ENCODE results near the gene DNAJC12. TPM values are rescaled to one million over a fixed set of nuclear protein-coding genes. Genes with fewer than 3 reads are reported as not detected.

DNAJC12 gene
- total RNA-seq, 4 donors from 2014 or later = 8.6 to 15.0 (median 11.9) TPM

- in situ Hi-C loops (cut with MboI; ENCODE audit: low sequenced_read_pairs in 4 of 4) = loop anchor here in 2 of 4 donors (10.0 kb wide), 1 partner anchor 93 kb away; the partner anchor contains the start of gene CTNNA3 (in 2 of the 2)
- Histone ChIP-seq H3K27me3 (no peaks in the 10 kb centered on the region), H3K36me3 (no peaks in the 10 kb centered on the region), H3K27ac (peak overlapping the region in 1 of 4 donors; percentile 31), H3K4me3 (peak overlapping the region in 1 of 4 donors; percentile 31), H3K9me3 (no peaks in the 10 kb centered on the region), H3K4me1 (peaks cover 0 to 9% of the 10 kb centered on the region in 2 donors)
- intact Hi-C loops (cut with DNase I; ENCODE audit: low total_unique reads) = loop anchor here (2.0 kb wide), 1 partner anchor 515 kb away; no protein-coding TSS in a partner anchor
- TF ChIP-seq, protein P1, sequence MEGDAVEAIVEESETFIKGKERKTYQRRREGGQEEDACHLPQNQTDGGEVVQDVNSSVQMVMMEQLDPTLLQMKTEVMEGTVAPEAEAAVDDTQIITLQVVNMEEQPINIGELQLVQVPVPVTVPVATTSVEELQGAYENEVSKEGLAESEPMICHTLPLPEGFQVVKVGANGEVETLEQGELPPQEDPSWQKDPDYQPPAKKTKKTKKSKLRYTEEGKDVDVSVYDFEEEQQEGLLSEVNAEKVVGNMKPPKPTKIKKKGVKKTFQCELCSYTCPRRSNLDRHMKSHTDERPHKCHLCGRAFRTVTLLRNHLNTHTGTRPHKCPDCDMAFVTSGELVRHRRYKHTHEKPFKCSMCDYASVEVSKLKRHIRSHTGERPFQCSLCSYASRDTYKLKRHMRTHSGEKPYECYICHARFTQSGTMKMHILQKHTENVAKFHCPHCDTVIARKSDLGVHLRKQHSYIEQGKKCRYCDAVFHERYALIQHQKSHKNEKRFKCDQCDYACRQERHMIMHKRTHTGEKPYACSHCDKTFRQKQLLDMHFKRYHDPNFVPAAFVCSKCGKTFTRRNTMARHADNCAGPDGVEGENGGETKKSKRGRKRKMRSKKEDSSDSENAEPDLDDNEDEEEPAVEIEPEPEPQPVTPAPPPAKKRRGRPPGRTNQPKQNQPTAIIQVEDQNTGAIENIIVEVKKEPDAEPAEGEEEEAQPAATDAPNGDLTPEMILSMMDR (IDR thresholded peaks at IDR 0.05 in 4 of 5, conservative IDR thresholded peaks at IDR 0.05 in 1 of 5) = peak; percentile 42 to 59 (median 52)
- no peak for TF ChIP-seq POLR2A (IDR thresholded peaks at IDR 0.05)
- ATAC-seq (peak; percentile 67 to 94), DNase-seq (peak; percentile 29 to 76)
Measured at GRCh38 chr10:67788028-67788886, 49.7 kb downstream of the DNAJC12 start.

DNA sequence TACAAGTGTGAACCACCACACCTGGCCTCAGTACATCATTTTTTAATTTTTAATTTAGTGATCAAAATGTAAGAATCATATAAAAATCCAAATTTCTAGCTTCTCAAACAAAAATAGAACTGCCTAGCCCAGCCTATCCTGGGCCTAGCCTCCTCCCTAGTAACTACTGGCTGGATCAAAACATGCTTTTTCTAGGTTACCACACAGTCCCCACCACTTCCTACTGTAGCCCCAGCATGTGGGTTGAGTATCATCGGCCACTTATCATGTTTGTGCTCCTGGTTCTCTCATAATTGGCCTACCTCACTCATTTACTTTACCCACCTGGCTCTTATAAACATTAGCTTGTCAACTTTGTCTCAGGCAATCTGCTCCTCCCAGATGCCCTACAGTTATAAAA, 52.9 kb downstream of the DNAJC12 start:
- ATAC-seq (no peak), DNase-seq (no peak)
- no peaks in the 10 kb centered on the region for H3K27me3 ChIP-seq
- H3K9me3 ChIP-seq = no peaks in the 10 kb centered on the region
- no peak overlapping the region for H3K4me3 ChIP-seq
- intact Hi-C loops (cut with DNase I; ENCODE audit: low total_unique reads) (no loop called here), in situ Hi-C loops (cut with MboI; ENCODE audit: low sequenced_read_pairs in 4 of 4) (loop anchor here in 2 of 4 donors (10.0 kb wide), 1 partner anchor 90 kb away; the partner anchor contains the start of gene CTNNA3 (in 2 of the 2))
- H3K27ac ChIP-seq = no peak overlapping the region
- TF ChIP-seq POLR2A (IDR thresholded peaks at IDR 0.05) = no peak
- TF ChIP-seq, protein P1 (IDR thresholded peaks at IDR 0.05 in 4 of 5, conservative IDR thresholded peaks at IDR 0.05 in 1 of 5) = no peak
- H3K4me1 ChIP-seq = peaks cover 0 to 9% of the 10 kb centered on the region in 2 donors
- H3K36me3 ChIP-seq = no peaks in the 10 kb centered on the region

GRCh38 chr10:67784474-67784873, 53.5 kb downstream of the DNAJC12 start:
- H3K9me3 ChIP-seq = no peaks in the 10 kb centered on the region
- in situ Hi-C loops (cut with MboI; ENCODE audit: low sequenced_read_pairs in 4 of 4) (loop anchor here in 3 of 4 donors (5.0 to 10.0 kb wide), 2 partner anchors 87 to 90 kb away; partner anchors contain the start of gene CTNNA3 (in 3 of the 3)), intact Hi-C loops (cut with DNase I; ENCODE audit: low total_unique reads) (no loop called here)
- H3K27ac ChIP-seq = no peak overlapping the region
- H3K27me3 ChIP-seq = no peaks in the 10 kb centered on the region
- H3K4me1 ChIP-seq = peaks cover 4 to 9% of the 10 kb centered on the region in 2 donors
- no peaks in the 10 kb centered on the region for H3K36me3 ChIP-seq
- ATAC-seq (no peak), DNase-seq (no peak)
- TF ChIP-seq POLR2A (IDR thresholded peaks at IDR 0.05) = no peak
- TF ChIP-seq, protein P1 (IDR thresholded peaks at IDR 0.05 in 4 of 5, conservative IDR thresholded peaks at IDR 0.05 in 1 of 5) = no peak
- H3K4me3 ChIP-seq = no peak overlapping the region

GRCh38 chr10:67783606-67784294, 54.2 kb downstream of the DNAJC12 start:
- intact Hi-C loops (cut with DNase I; ENCODE audit: low total_unique reads) = no loop called here
- in situ Hi-C loops (cut with MboI; ENCODE audit: low sequenced_read_pairs in 4 of 4) = loop anchor here in 3 of 4 donors (5.0 to 10.0 kb wide), 2 partner anchors 86 to 89 kb away; partner anchors contain the start of gene CTNNA3 (in 3 of the 3)
- no peak overlapping the region for H3K27ac ChIP-seq
- H3K36me3 ChIP-seq = no peaks in the 10 kb centered on the region
- H3K4me3 ChIP-seq = no peak overlapping the region
- H3K4me1 ChIP-seq = peaks cover 5 to 6% of the 10 kb centered on the region in 2 donors
- ATAC-seq = no peak
- H3K9me3 ChIP-seq = no peaks in the 10 kb centered on the region
- no peak for TF ChIP-seq POLR2A (IDR thresholded peaks at IDR 0.05)
- TF ChIP-seq, protein P1 (IDR thresholded peaks at IDR 0.05 in 4 of 5, conservative IDR thresholded peaks at IDR 0.05 in 1 of 5) = no peak
- no peak for DNase-seq
- no peaks in the 10 kb centered on the region for H3K27me3 ChIP-seq
